DMS 273 (cell line): Measurements from ENCODE around the gene RASAL1.

Experiments
- DNase-seq: peaks from one replicate; lab custom pipeline; 2025; ENCODE audit not compliant: unreplicated experiment; lab: John Stamatoyannopoulos, UW

The RASAL1 gene

DNA sequence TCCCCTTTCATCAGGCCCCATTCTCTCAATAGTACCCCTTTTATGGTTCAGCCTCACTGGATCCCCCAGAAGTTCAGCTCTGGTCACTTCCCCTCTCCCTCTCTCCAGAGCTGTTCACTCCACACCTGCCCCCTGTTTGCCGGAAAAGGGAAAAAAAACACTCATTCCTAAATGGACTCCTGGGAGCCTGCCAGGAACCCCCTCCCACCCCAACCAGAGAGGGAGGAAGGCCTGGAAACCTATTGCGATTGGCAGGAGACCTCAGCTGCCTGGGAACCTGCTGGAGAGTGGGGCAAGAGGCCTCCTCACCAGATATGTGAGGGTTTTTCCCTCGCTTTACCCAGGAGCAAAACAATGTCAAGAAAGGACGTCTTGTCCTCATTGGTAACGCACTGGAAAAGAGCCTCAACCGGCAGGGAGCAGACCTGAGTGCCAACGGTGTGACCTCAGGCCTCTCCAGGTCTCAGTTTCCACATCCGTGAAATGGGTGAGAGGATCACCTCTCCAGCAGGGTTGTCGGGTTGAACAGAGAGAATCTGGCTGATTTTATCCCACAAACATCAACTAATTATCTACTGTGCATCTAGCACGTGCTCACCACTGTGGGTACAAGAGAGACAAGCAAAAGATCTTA, 74.4 kb downstream of the RASAL1 start:
- DNase-seq, result no peak

DNA sequence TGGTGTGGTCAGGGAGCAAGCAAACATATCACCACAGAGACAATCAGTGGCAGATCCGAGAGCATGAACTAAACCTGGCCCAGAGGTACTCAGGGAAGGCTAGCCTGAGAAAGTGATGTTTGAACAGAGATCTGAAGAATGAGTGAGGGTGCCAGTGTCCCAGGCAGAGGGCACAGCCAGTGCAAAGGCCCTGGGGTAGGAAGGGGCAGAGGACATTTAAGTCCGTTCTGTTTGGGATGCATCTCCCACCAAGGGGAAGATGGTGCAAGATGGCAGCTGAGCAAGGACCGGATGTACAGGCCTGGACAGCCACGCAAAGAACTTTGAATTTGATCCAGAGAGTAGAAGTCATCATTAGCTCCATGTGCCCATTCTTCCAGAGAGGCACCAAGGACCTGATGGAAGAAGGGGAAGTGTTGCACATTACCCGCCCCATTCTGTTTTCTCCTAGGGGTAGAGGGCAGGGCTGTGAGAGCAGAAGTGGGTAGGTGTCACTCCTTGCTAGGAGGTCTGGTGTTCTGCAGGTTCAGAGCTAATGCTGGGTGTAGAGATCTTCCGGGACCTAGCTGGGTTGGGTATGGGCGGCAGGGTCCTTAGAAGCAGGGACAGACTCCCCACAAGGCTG, 75.1 kb downstream of the RASAL1 start:
- no peak for DNase-seq

- DNase-seq, result no peak
These were observed 76.4 kb downstream of the RASAL1 start for GRCh38 chr12:113059071-113059595.

DNA sequence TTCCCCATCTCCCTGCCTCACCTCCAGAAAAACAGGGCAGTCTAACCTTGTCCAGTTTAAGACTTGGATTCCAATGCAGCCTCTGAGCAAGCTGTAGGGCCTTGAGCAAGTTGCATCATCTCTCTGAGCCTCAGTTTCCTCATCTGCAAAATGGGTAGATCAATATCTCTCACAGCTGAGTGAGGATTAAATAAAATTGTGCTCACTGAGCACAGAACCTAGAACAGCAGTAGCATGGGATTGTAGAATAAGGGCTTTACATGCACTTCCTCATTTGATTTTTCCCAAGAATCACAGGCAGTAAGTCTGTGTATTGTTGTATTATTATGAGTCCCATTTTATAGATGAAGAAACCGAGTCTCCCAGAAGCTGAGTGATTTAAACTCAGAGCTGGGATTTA, 77.0 kb downstream of the RASAL1 start:
- no peak for DNase-seq

GRCh38 chr12:113057565-113058485, 77.7 kb downstream of the RASAL1 start:
- DNase-seq, result no peak

GRCh38 chr12:113056631-113057488, 78.7 kb downstream of the RASAL1 start, which contains the start of gene DTX1:
Gene DTX1, plus strand, starts transcription at chr12:113056730. Its CDS starts 1,463 bp downstream, at chr12:113058193.
- peak; percentile 41 for DNase-seq

DNA sequence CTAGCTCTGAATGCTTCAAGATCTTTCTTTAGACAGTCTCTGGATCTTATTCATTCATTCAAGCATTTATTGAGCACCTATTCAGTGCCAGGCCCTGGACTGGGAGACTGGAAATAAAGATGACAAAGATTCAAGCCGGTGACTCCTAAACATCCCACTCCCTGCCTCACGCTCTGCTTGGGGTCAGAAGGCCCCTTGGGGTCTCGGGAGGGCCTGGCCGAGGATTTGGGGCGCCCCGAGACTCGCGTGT, 79.3 kb downstream of the RASAL1 start:
- no peak for DNase-seq

GRCh38 chr12:113055594-113056380, 79.8 kb downstream of the RASAL1 start:
- no peak for DNase-seq

DNA sequence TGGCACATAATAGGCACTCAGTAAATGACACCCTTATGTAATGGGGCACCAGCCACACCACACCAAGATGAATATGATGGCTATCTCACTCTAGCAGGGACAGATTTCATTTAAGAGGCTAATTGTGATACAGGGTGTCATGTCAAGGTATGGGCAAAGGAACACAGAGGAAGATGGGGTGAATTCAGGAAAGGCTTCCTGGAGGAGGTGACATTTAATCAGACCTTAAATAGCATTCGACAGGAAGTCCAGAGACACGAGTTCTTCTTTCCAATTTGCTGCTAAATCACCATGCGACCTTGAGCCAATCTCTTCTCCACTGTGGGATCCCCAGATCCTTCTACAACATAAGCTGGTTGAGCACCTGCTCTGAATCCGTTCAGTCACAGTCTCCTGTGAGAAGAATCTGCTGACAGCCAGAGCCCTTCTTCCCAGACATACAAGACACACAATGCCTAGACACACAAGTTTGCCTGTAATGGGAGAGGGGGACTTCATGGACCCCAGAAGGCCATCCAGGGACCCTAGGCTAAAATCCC, 80.5 kb downstream of the RASAL1 start:
- DNase-seq, result no peak

DNA sequence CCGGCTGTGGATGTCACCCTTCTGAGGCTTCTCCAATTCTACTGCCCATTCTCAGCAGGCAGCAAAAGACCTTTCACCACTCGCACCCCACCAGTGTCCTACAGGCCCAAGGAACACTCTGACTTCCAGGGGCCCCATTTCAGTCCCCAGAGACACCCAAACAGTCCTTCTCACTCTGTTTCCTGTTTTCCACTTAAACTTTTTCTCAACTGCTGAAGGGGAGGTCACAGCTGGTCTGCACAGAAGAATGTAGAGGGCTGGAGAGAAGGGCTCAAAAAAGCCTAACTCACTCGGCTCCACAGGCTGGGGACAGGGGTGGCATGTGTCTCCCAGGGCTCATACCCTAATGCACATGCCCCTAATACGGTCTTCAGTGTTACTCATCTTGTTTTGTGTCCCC, 83.2 kb downstream of the RASAL1 start:
- no peak for DNase-seq

DNA sequence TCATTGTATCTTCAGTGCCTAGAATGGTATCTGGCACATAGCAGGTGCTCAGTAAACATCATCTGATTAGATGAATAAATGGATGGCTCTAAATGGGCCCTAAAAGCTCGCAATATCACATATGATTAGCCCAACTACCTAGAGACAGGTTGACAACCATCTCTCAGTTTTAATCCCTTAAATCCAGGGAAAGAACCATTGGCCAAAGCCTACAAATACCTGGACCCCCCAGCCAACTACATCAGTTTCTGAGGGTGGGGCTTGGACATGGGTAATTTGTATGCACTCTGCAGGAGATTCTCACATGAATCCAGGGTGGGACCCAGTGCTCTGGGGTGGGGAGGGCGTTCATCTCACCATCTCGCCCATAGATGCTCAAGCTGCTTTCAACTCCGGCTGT, 83.8 kb downstream of the RASAL1 start:
- no peak for DNase-seq

DNA sequence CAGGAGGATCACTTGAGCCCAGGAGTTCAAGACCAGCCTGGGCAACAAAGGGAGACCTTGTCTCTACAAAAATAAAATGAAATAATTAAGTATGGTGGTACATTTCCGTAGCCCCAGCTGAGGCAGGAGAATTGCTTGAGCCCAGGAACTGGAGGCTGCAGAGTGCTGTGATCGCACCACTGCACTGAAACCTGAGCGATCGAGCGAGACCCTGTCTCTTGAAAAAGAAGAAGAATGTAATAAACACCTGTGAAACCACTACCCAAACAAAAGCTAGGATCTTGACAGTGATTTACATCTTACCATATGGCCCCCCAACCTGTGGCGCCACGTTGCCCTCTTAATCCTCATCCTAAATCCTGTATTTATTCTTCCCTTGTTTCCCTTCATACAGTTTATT, 84.8 kb downstream of the RASAL1 start:
- DNase-seq, result no peak

DNA sequence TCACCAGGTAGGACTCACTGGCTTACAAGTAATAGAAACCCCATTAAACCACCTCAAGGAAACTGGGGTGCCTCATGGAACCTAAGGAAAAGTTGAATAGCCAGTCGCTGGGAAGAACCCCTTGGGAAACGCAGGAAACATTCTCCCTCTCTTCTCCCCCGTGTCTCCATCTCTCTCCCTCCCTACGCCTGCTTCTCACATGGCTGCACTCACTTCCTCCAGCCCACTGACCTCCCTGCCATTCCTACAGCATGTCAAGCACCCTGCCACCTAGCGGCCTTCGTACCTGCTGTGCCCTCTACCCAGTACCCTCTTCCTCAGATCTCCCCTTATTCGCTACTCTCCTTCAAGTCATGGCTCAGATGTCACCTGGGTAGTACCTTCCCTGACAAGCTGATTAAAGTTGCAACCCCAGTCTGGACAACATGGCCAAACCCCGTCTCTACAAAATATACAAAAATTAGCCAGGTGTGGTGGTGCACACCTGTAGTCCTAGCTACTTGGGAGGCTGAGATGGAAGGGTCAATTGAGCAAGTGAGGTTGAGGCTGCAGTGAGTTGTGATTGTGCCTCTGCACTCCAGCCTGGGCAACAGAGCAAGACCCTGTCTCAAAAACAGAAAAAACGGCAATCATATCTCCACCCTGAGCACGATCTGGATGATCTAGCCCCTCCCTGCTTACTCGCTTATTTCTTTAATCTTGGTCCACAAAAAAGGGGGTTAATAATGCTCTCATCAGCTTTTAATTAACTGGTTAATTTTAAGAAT, 85.4 kb downstream of the RASAL1 start:
- DNase-seq, result no peak
